ENCODE data around the gene NPEPPS.
"Not testable (repeated sequence)": the region's sequence is repeated elsewhere in the genome, so short reads cannot be mapped to it uniquely, and the experiment has no call there.

NPEPPS gene

DNA sequence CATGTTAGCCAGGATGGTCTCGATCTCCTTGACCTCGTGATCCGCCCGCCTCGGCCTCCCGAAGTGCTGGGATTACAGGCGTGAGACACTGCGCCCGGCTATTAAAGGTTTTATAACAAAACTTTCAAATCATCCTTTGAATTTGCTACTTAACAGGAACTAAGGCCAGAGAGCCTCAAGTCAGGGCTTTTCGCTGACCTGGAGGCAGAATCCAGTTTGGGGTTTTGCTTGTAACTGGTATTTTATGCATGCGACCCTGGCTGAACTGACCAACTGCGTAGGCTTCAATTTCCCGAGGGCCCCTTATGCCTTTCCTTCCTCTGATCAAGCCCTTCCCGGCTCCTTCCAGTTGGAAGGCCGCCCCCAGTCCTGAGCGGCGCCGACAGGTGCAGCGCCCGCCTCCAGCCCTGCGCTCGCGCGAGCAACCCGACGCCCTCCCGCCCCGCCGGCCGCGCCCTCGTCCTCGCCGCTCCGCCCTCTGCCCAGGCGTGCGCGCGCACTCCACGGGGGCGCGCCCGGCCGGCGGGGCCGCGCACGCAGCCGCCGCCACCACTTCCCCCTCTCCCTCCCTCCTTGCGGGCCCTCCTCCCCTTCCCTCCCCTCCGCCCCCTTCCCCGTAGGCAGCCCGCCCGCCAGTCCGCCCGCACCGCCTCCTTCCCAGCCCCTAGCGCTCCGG is at the start of gene NPEPPS:
TSS of gene NPEPPS (plus strand) at position 552 of the 676 bp plus-strand sequence. CDS start 193 bp downstream, outside the sequence.
- peak; percentile 81 for DNase-seq

- DNase-seq, result not testable (repeated sequence)
These were observed 39.1 kb upstream of the NPEPPS start for GRCh38 chr17:47491841-47492212.

GRCh38 chr17:47499074-47499473 is 31.8 kb upstream of the NPEPPS start:
- DNase-seq, result not testable (repeated sequence)

GRCh38 chr17:47499494-47499893 is 31.4 kb upstream of the NPEPPS start:
- not testable (repeated sequence) for DNase-seq

- DNase-seq, result not testable (repeated sequence)
These were observed 30.3 kb upstream of the NPEPPS start for GRCh38 chr17:47500620-47501019.

GRCh38 chr17:47502122-47502731 is 28.7 kb upstream of the NPEPPS start:
- DNase-seq, result not testable (repeated sequence)

GRCh38 chr17:47502776-47503455 is 28.0 kb upstream of the NPEPPS start:
- not testable (repeated sequence) for DNase-seq

DNA sequence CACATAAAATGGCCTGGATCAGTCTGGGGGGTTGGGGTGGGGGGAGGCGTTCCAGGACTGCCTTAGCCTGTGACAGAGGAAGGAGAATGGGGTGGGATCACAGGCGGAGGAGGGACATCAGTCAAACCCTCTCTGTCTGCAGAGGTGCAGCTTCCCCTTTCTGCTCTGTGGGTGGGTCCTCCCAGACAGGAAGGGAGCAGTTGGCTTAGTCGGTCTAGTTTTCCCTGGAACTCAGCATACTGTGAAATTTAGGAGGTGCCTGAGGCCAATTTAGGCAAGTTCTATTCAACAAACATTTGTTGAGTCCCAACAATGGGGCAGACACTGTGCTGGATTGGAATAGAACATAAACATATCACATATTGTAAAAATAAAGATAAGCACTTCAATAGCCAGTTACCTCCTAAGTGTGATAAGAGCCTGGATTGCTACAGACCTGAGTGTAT is 19.2 kb upstream of the NPEPPS start:
- not testable (repeated sequence) for DNase-seq

DNA sequence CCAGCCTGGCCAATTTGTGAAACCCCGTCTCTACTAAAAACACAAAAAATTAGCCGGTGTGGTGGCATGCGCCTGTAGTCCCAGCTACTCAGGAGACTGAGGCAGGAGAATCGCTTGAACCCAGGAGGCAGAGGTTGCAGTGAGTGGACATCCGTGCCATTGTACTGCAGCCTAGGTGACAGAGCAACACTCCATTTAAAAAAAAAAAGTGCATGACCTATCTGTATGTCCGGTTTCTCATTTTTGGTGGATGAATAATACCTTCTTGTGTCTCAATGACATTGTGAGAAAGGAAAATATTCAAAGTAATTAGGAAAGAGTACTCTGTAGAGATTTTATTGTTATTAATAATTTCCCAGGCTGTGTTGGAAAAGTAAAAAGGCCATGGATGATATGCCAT is 17.6 kb upstream of the NPEPPS start:
- DNase-seq, result not testable (repeated sequence)

- DNase-seq, result not testable (repeated sequence)
These were observed 12.0 kb upstream of the NPEPPS start for GRCh38 chr17:47518880-47519279.

DNA sequence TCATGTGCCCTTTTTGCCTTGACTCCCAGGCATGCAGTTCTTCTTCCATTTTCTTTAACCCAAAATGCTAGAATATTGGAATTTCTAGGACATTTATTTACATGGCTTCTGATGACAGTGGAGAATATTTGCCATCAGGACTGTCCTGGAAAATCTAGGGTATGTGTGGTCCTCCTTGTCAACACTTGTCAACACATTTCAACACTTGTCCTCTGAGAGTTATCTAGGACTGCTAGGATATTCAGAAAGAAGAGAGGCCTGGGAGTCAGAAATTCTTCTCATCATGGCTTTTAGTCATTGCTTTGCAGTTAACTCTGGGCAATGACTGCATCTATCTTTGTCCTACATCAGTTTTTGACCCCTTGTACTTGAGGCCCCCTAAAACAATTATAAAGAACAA is 11.5 kb upstream of the NPEPPS start:
- DNase-seq, result not testable (repeated sequence)

DNA sequence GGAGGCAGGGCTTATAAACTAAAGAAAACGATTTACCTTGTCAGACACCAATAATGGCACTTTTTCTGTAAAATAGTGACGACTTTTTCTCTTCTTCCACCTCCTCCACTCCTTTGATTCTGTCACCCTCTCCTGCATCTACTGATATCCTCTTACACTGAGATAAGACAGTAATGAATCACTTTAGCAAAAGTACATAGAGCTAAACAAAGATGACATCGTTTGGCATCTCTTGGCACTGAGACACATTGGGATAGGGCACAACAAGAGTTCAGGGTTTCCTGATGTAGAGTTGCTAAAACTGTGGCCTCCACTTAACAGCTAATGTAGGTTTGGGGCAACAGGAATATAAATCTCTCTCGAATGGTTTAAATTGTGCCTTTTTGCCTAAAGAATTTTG is 10.6 kb upstream of the NPEPPS start:
- DNase-seq, result not testable (repeated sequence)

DNA sequence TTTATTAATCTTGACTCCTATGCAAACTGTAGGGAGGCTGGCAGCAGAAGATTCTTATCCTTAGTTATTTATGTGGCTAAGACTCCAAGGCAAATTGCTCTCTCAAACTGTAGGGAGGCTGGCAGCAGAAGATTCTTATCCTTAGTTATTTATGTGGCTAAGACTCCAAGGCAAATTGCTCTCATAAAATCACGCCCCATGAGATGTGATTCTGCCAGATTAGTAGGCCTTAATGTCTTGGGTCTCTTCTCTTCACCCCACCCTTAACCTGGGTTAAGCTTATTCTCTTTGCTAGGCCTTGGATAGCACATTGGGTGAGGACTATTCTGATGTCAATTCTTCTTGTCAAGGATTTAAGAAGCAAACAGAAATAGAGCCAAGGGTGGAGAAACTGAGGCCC is 9.5 kb upstream of the NPEPPS start:
- not testable (repeated sequence) for DNase-seq

DNA sequence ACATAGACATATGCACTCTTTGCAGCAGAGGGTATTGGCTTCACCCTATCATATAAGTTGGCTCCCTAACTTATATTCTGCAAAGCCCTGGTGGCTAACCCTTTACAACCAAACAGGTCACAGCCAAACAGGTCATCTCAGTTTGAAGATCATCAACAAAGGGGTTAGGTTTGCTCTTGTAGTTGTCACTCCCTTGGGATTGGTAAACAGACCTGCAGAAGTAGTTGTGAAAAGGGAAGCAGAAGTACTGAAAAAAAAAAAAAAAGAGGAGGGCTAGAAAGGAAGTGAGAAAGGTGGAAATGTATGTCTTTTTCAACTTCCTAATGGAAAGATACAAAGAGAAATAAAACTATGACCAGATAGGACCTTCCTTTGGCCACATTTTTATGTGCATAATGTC is 8.6 kb upstream of the NPEPPS start:
- DNase-seq, result not testable (repeated sequence)

DNA sequence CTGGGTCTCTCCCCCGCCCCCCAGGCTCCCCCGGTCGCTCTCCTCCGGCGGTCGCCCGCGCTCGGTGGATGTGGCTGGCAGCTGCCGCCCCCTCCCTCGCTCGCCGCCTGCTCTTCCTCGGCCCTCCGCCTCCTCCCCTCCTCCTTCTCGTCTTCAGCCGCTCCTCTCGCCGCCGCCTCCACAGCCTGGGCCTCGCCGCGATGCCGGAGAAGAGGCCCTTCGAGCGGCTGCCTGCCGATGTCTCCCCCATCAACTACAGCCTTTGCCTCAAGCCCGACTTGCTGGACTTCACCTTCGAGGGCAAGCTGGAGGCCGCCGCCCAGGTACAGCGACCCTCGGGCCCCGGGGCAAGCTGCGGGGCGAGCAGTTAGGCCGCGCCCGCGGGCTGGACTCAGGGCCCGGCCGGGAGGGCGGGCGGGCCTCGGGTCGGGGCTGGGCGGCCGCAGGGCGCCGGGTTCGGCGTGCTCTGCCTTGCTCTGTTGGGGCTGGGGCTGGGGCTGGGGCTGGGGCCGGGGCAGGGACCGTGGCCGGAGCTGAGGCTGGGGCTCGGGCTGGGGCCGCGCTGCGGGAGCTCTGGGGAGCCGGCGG is 419 bp downstream of the NPEPPS start:
- DNase-seq, result peak; percentile 5

GRCh38 chr17:47539085-47539484 is 8.2 kb downstream of the NPEPPS start:
- DNase-seq, result not testable (repeated sequence)

GRCh38 chr17:47541676-47542075 is 10.8 kb downstream of the NPEPPS start:
- not testable (repeated sequence) for DNase-seq

GRCh38 chr17:47544327-47544726 is 13.4 kb downstream of the NPEPPS start:
- not testable (repeated sequence) for DNase-seq

DNA sequence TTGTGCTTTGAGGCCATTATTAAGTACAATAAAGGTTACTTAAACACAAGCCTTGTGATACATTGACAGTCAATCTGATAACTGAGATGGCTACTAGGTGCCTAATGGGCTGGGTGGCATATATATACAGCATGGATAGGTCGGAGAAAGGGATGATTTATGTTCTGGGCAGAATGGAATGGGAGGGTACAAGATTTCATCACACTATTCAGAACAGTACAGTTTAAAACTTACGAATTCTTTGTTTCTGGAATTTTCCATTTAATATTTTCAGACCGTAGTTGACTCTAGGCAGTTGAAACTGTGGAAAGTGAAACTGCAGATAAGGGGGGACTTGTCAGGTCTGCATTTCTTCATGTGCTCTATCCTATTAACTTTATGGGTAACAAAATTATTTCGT is 23.8 kb downstream of the NPEPPS start:
- DNase-seq, result not testable (repeated sequence)

- DNase-seq, result not testable (repeated sequence)
These were observed 25.2 kb downstream of the NPEPPS start for GRCh38 chr17:47556108-47556507.

DNA sequence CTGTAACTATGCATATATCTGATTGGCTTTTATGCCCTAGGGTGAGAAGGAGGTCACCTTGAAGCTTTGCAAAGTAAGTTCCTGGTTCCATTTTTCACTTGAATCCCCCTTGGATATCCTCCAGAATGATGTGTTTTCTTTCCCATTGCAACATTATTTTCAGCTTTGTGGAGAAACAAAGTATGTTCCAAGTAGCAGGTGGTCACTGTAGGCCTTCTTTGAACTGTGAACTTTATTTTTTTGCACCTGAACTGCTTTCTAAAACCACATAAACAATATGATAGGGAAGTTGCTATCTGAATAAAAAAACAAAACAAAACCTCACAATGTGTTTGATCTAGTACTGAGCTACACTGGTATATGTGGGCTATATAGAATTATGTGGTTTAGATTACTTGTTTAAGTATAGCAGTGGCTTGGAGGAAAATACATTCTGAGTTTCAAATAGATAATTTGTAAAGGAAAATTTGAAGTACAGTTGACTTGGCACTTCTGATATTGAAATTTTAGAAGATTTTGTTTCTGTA is 29.7 kb downstream of the NPEPPS start:
- DNase-seq, result not testable (repeated sequence)

DNA sequence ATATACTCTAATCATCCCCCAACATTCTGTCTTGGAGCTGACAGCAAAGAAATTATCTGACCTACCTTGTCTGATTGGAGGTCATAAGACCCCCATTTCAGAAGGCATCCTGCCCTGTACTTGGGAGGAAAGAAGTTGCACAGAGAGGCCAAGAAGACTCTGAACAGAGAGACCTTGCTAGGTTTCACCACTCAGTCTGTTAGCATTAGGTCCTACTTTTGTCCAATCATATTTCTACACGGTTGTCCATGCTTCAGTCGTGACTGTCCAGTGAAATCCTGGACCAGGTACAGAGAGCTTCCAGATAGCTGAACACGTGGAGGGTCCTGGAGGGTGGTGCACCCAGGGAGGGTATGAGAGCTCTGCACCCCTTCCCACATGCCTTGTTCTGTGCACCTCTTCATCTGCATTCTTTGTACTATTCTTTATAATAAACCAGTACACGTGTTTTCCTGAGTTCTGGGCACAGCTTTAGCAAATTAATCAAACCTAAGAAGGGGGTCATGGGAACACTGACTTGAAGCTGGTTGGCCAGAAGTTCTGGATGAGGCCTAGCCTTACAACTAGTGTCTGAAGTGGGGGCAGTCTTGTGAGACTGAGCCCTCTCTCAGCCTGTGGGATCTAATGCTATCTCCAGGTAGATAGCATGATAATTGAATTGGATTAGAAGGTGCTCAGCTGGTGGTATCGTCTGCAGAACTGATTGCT is 30.9 kb downstream of the NPEPPS start:
- DNase-seq, result not testable (repeated sequence)

GRCh38 chr17:47562406-47562705 is 31.4 kb downstream of the NPEPPS start:
- not testable (repeated sequence) for DNase-seq
